K562 (cell line): ENCODE data around the gene PUSL1. TPM values are rescaled to one million over a fixed set of nuclear protein-coding genes. Genes with fewer than 3 reads are reported as not detected.

Experiments used
- ATAC-seq: fragments of 200-7000 bp; cut with Tn5 transposase; 3 replicates; pipeline ENCODE4 v1.9.1; 2020; ENCODE audit warnings: moderate library complexity
- BruUV-seq: library from RNA; stranded (reverse); fragments of 400-500 nt; replicated peaks from 2 replicates; lab custom pipeline; 2021; lab: Mats Ljungman, UMichigan
- CTCF ChIA-PET: fragments of 300-600 bp; formaldehyde crosslinking; extraction: SDS; loops from one replicate; lab custom pipeline; 2021; ENCODE audit warnings: low intra/inter-chr PET ratio; lab: Yijun Ruan, JAX
- POLR2A ChIA-PET: fragments of 300-600, 350-650 bp; sonication (Branson Sonifier 250); formaldehyde crosslinking; extraction: SDS; loops from one replicate; lab custom pipeline; 2021; ENCODE audit warnings: antibody characterized with exemption, inconsistent platforms; lab: Yijun Ruan, JAX
- DNase-seq, 4 experiments: peaks; one replicate each; pipeline versions ENCODE4 v3.0.0 to v3.0.0-alpha.2; 2011 to 2018; ENCODE audit warnings: low spot score in 3 of 4, mixed read lengths in 3 of 4; ENCODE audit errors: extremely low read depth in 1 of 4
- FAIRE-seq: peaks from 2 replicates; lab custom pipeline; 2011; peaks lifted over from hg19 to GRCh38; lab: Jason Lieb, UNC
- H2AFZ ChIP-seq: 2 replicates; pipeline ENCODE4 v1.6.0; 2011; ENCODE audit warnings: low read depth, low read length, control low read depth, inconsistent platforms
- H3K27ac ChIP-seq: fragments of 200-600 bp; 3 replicates; pipeline ENCODE4 v1.8.0; 2011; ENCODE audit warnings: low read depth, mild to moderate bottlenecking, control low read depth, inconsistent platforms, low read length, moderate library complexity, mixed read lengths; ENCODE audit errors: extremely low read depth
- H3K27me3 ChIP-seq, 2 experiments: fragments of 300-600 bp in 1 of 2; 2 replicates in 1 of 2; 3 replicates in 1 of 2; pipeline versions ENCODE4 v1.6.0 to v1.8.0; 2011; ENCODE audit warnings: inconsistent platforms in 2 of 2, low read length in 2 of 2, mild to moderate bottlenecking in 1 of 2, mixed read lengths in 1 of 2, moderate library complexity in 1 of 2; ENCODE audit not compliant: control insufficient read depth in 2 of 2, insufficient read depth in 2 of 2
- H3K36me3 ChIP-seq: fragments of 300-600 bp; 3 replicates; pipeline ENCODE4 v1.8.0; 2011; ENCODE audit warnings: mild to moderate bottlenecking, low read length, inconsistent platforms; ENCODE audit not compliant: control insufficient read depth, insufficient read depth
- H3K4me1 ChIP-seq, 2 experiments: fragments of 200-600 bp in 1 of 2; replicated peaks in 1 of 2; 2 replicates in 1 of 2; 3 replicates in 1 of 2; pipeline versions ENCODE4 v1.5.1 to v1.8.0; 2011; ENCODE audit warnings: inconsistent platforms in 2 of 2, low read length in 2 of 2, mild to moderate bottlenecking in 1 of 2, mixed read lengths in 1 of 2, moderate library complexity in 1 of 2; ENCODE audit not compliant: control insufficient read depth in 2 of 2, insufficient read depth in 2 of 2
- H3K4me2 ChIP-seq: 2 replicates; pipeline ENCODE4 v1.6.1; 2011; ENCODE audit warnings: low read length, control low read depth, inconsistent platforms, mixed read lengths; ENCODE audit not compliant: insufficient read depth
- H3K4me3 ChIP-seq: fragments of 200-600 bp; sonication (generic), shearing (Covaris generic); 2 replicates; pipeline ENCODE4 v1.5.1; 2016; ENCODE audit warnings: control low read depth, inconsistent platforms
- H3K79me2 ChIP-seq: fragments of 200-600 bp; 3 replicates; pipeline ENCODE4 v1.8.0; 2011; ENCODE audit warnings: low read length, inconsistent platforms; ENCODE audit not compliant: control insufficient read depth, insufficient read depth
- H3K9ac ChIP-seq, 2 experiments: 2 replicates each; pipeline versions ENCODE4 v1.6.0 to v1.6.1; 2011; ENCODE audit warnings: low read depth in 2 of 2, low read length in 2 of 2, control low read depth in 1 of 2, inconsistent platforms in 1 of 2, mild to moderate bottlenecking in 1 of 2, mixed read lengths in 1 of 2; ENCODE audit not compliant: insufficient read depth in 1 of 2
- H3K9me1 ChIP-seq: one replicate; pipeline ENCODE4 v1.6.0; 2011; ENCODE audit warnings: inconsistent platforms, mild to moderate bottlenecking, low read length, moderate library complexity; ENCODE audit not compliant: control insufficient read depth, insufficient read depth
- H3K9me3 ChIP-seq: replicated peaks from 2 replicates; pipeline ENCODE4 v1.5.1; 2011; ENCODE audit warnings: low read depth, low read length, inconsistent platforms; ENCODE audit not compliant: control insufficient read depth, insufficient read depth
- H4K20me1 ChIP-seq: replicated peaks from 2 replicates; pipeline ENCODE4 v1.6.1; 2011; ENCODE audit warnings: low read length, inconsistent platforms, mixed read lengths; ENCODE audit not compliant: control insufficient read depth, insufficient read depth
- ARID4B ChIP-seq: sonication (generic); formaldehyde crosslinking; IDR thresholded peaks from 2 replicates; pipeline ENCODE4 v1.8.0; 2022; ENCODE audit warnings: mild to moderate bottlenecking, missing genetic modification reagents
- CC2D1A ChIP-seq: fragments of 450-650 bp; IDR thresholded peaks from 2 replicates; pipeline ENCODE4 v1.6.1; 2017; ENCODE audit warnings: mild to moderate bottlenecking
- CCAR2 ChIP-seq: fragments of 200-400 bp; formaldehyde crosslinking; IDR thresholded peaks from 2 replicates; pipeline ENCODE4 v1.6.1; 2017; ENCODE audit warnings: mild to moderate bottlenecking, low read depth, low read length
- CREB3L1 ChIP-seq: fragments of 450-650 bp; IDR thresholded peaks from 2 replicates; pipeline ENCODE4 v1.6.1; 2014; ENCODE audit warnings: low read depth, mild to moderate bottlenecking, moderate library complexity, borderline replicate concordance
- FOXP1 ChIP-seq: sonication (generic); formaldehyde crosslinking; IDR thresholded peaks from 2 replicates; pipeline ENCODE4 v1.8.0; 2022; ENCODE audit warnings: mild to moderate bottlenecking, missing genetic modification reagents
- HES1 ChIP-seq: fragments of 450-650 bp; IDR thresholded peaks from 2 replicates; pipeline ENCODE4 v1.6.1; 2016; ENCODE audit warnings: low read depth, mild to moderate bottlenecking, moderate library complexity
- MEF2D ChIP-seq: conservative IDR thresholded peaks from 2 replicates; pipeline ENCODE4 v1.6.1; 2016; ENCODE audit warnings: low read depth, missing genetic modification characterization, missing compliant biosample characterization
- NR2C1 ChIP-seq, 2 experiments: fragments of 450-650 bp; IDR thresholded peaks; 2 replicates each; pipeline ENCODE4 v1.6.1; 2017; ENCODE audit warnings: mild to moderate bottlenecking in 2 of 2, antibody characterized with exemption in 1 of 2, inconsistent platforms in 1 of 2, missing compliant biosample characterization in 1 of 2, missing genetic modification characterization in 1 of 2
- SAFB ChIP-seq: fragments of 200-400 bp; formaldehyde crosslinking; IDR thresholded peaks from 2 replicates; pipeline ENCODE4 v1.6.1; 2017; ENCODE audit warnings: low read depth, low read length, borderline replicate concordance
- SMARCA5 ChIP-seq: fragments of 450-650 bp; IDR thresholded peaks from 2 replicates; pipeline ENCODE4 v1.6.1; 2016
- SOX6 ChIP-seq: fragments of 450-650 bp; IDR thresholded peaks from 2 replicates; pipeline ENCODE4 v1.6.1; 2014; ENCODE audit warnings: mild to moderate bottlenecking
- TEAD1 ChIP-seq, 2 experiments: fragments of 450-650 bp in 1 of 2; sonication (generic) in 1 of 2; formaldehyde crosslinking; IDR thresholded peaks; 2 replicates each; pipeline versions ENCODE4 v1.4.0 to v1.8.0; 2020 to 2022; ENCODE audit warnings: mild to moderate bottlenecking in 2 of 2, missing genetic modification reagents in 1 of 2
- ZNF644 ChIP-seq: fragments of 200-800 bp; sonication (Bioruptor generic); IDR thresholded peaks from 2 replicates; pipeline ENCODE4 v1.6.1; 2016; ENCODE audit warnings: low read depth, missing genetic modification characterization, missing compliant biosample characterization
- WGBS: fragments of 100-300 bp; shearing (Covaris generic); methylation state at CpG from one replicate; pipeline ENCODE4 v1.1.6; 2016; ENCODE audit warnings: low coverage, mixed read lengths; ENCODE audit not compliant: insufficient coverage; ENCODE audit errors: missing lambda C conversion rate; 5-methylcytosine and 5-hydroxymethylcytosine counted together
- in situ Hi-C: fragments of 300-500 bp; cut with MboI; formaldehyde crosslinking; loops from 4 replicates; pipeline ENCODE4 v1.15.0; 2018; ENCODE audit warnings: inconsistent platforms, mixed read lengths
- intact Hi-C: fragments of 100-400 bp; cut with micrococcal nuclease; formaldehyde crosslinking; loops from 2 replicates; pipeline ENCODE4 v1.14.2; 2022
- polyA plus RNA-seq, 8 experiments: library from polyadenylated mRNA; depleted of rRNA in 4 of 8; stranded (reverse) in 5 of 8; unstranded in 3 of 8; fragments of >200 nt; fragmentation: Nextera tagmentation in 2 of 8; fragmentation: Illumina TruSeq in 1 of 8; extraction: Ambion mirVana in 2 of 8; extraction: Trizol in 1 of 8; gene quantifications; 2 replicates each; pipeline versions ENCODE4 v1.2.1 to v1.2.3, GENCODE V29; 2011 to 2014; ENCODE audit warnings: inconsistent platforms in 1 of 8, missing spikeins in 1 of 8
- total RNA-seq, 7 experiments: library from RNA; depleted of rRNA in 6 of 7; stranded (reverse); fragments of >200 nt in 6 of 7; fragmentation: Illumina TruSeq in 2 of 7; extraction: Trizol in 2 of 7; gene quantifications; 2 replicates each; pipeline versions ENCODE4 v1.2.1 to v1.2.3, GENCODE V29; 2011 to 2021; ENCODE audit warnings: low replicate concordance in 1 of 7

PUSL1 gene
- total and polyA plus RNA-seq, 9 of the 15 experiments (the other 6 are each of a cell fraction or from before 2014, with no cell fraction given), result 0.62 to 86.9 (median 13.6) TPM

GRCh38 chr1:1299686-1300351 is 8.6 kb upstream of the PUSL1 start:
- H3K27me3 ChIP-seq, result no peaks in the 10 kb centered on the region
- no peak overlapping the region for H3K4me3 ChIP-seq
- peak; percentile 81 for FAIRE-seq
- BruUV-seq, result no TSS peak
- ATAC-seq, result peak; percentile 81
- POLR2A ChIA-PET, result interaction anchor here (0.6 kb wide), 1 partner anchor 722 kb away, joined by 4 read pairs; no protein-coding TSS in a partner anchor
- H3K79me2 ChIP-seq, result peaks cover 8% of the 10 kb centered on the region
- H3K36me3 ChIP-seq, result peaks cover 15% of the 10 kb centered on the region; the same call in 1 of the 3 replicates
- H3K27ac ChIP-seq, result no peak overlapping the region
- H3K9me3 ChIP-seq, result no peaks in the 10 kb centered on the region
- no peak overlapping the region for H2AFZ ChIP-seq
- no peak overlapping the region; a peak in 1 of 4 replicates for H3K9ac ChIP-seq
- in situ Hi-C loops, result no loop called here
- H3K4me2 ChIP-seq, result no peak overlapping the region
- DNase-seq, result peak in 2 of 4 experiments; percentile 50 to 59
- CTCF ChIA-PET, result interaction anchor here (0.5 kb wide), 1 partner anchor 556 kb away, joined by 3 read pairs; no protein-coding TSS in a partner anchor
- peaks cover 9 to 76% of the 10 kb centered on the region in 2 experiments for H3K4me1 ChIP-seq
- intact Hi-C loops, result loop anchor here (10.0 kb wide), 2 partner anchors 315 to 925 kb away; partner anchors contain the start of genes PERM1 and SKI
- WGBS, result 70% methylated on average over 21 of the region's 22 CpGs
- peaks cover 21% of the 10 kb centered on the region for H3K9me1 ChIP-seq
- H4K20me1 ChIP-seq, result peaks cover 19% of the 10 kb centered on the region; the same call in 1 of the 2 replicates
- TF ChIP-seq FOXP1 (CRISPR knock-in tag) (no peak), CCAR2 (no peak), NR2C1 (IDR thresholded peaks at IDR 0.05) (no peak), NR2C1 (tag; IDR thresholded peaks at IDR 0.05) (no peak), CC2D1A (no peak), TEAD1 (CRISPR knock-in tag; IDR thresholded peaks at IDR 0.05) (no peak), SMARCA5 (no peak), HES1 (no peak), ZNF644 (tag) (no peak), SOX6 (no peak), MEF2D (tag) (no peak), ARID4B (CRISPR knock-in tag) (0 out of 2 replicates have a peak, but pooled peaks have one; percentile 0), SAFB (no peak), CREB3L1 (no peak)
